ENCODE results near the gene NEMP1.

Gene NEMP1

DNA sequence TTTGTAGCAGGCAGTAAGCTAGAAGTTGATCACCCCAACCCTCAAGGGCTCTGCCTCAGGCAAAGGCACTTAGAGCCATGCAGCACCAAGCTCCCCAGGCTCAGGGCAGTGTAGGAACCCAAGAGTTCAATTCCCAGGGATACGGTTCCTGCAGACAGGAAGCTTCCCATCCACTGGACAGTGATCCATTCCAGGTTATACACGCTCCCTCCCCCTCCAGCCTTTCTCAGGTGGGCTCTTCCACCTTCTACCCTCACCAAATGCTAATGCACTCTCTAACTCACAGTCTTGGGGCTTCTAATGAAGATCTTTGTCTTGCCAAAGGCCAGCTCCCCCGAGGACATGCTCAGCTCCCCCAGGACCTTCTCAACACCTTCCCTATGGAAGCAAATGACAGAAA, 41.3 kb downstream of the NEMP1 start:
- TF ChIP-seq, protein P1, sequence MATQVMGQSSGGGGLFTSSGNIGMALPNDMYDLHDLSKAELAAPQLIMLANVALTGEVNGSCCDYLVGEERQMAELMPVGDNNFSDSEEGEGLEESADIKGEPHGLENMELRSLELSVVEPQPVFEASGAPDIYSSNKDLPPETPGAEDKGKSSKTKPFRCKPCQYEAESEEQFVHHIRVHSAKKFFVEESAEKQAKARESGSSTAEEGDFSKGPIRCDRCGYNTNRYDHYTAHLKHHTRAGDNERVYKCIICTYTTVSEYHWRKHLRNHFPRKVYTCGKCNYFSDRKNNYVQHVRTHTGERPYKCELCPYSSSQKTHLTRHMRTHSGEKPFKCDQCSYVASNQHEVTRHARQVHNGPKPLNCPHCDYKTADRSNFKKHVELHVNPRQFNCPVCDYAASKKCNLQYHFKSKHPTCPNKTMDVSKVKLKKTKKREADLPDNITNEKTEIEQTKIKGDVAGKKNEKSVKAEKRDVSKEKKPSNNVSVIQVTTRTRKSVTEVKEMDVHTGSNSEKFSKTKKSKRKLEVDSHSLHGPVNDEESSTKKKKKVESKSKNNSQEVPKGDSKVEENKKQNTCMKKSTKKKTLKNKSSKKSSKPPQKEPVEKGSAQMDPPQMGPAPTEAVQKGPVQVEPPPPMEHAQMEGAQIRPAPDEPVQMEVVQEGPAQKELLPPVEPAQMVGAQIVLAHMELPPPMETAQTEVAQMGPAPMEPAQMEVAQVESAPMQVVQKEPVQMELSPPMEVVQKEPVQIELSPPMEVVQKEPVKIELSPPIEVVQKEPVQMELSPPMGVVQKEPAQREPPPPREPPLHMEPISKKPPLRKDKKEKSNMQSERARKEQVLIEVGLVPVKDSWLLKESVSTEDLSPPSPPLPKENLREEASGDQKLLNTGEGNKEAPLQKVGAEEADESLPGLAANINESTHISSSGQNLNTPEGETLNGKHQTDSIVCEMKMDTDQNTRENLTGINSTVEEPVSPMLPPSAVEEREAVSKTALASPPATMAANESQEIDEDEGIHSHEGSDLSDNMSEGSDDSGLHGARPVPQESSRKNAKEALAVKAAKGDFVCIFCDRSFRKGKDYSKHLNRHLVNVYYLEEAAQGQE (IDR thresholded peaks at IDR 0.05; ENCODE audit: low read depth), result no peak
- TF ChIP-seq EGR1 (IDR thresholded peaks at IDR 0.05) (no peak), YY1 (IDR thresholded peaks at IDR 0.05; ENCODE audit: low read depth) (no peak), CEBPB (IDR thresholded peaks at IDR 0.05) (no peak), TAF1 (IDR thresholded peaks at IDR 0.05; ENCODE audit: low read depth) (no peak), NFIC (IDR thresholded peaks at IDR 0.05) (no peak), FOXM1 (IDR thresholded peaks at IDR 0.05; ENCODE audit: borderline replicate concordance, low read depth) (no peak), TCF12 (IDR thresholded peaks at IDR 0.05; ENCODE audit: low read depth) (no peak)
- TF ChIP-seq, protein P2, sequence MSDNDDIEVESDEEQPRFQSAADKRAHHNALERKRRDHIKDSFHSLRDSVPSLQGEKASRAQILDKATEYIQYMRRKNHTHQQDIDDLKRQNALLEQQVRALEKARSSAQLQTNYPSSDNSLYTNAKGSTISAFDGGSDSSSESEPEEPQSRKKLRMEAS (IDR thresholded peaks at IDR 0.05), result no peak

DNA sequence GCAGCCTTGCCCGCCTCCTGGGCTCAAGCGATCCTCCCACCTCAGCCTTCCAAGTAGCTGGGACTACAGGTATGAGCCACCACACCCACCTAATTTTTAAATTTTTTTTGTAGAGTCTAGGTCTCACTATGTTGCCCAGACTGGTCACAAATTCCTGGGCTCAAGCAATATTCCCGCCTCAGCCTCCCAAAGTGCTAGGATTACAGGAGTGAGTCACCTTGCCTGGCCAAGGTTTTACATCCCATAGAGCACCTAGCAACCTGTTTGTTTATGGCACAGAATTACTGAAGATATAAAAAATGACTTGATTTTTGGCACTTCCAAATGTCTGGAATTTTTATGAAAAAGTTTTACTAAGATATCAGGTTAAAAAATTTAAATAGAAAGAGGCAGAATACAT, 45.2 kb downstream of the NEMP1 start:
- TF ChIP-seq, protein P1 (IDR thresholded peaks at IDR 0.05; ENCODE audit: low read depth), result no peak
- TF ChIP-seq CREB1 (IDR thresholded peaks at IDR 0.05; ENCODE audit: low read depth) (no peak), FOXM1 (IDR thresholded peaks at IDR 0.05; ENCODE audit: borderline replicate concordance, low read depth) (no peak), RAD21 (IDR thresholded peaks at IDR 0.05; ENCODE audit: low read depth) (no peak), TEAD4 (IDR thresholded peaks at IDR 0.05) (no peak), TAF1 (IDR thresholded peaks at IDR 0.05; ENCODE audit: low read depth) (no peak)
- TF ChIP-seq, protein P3, sequence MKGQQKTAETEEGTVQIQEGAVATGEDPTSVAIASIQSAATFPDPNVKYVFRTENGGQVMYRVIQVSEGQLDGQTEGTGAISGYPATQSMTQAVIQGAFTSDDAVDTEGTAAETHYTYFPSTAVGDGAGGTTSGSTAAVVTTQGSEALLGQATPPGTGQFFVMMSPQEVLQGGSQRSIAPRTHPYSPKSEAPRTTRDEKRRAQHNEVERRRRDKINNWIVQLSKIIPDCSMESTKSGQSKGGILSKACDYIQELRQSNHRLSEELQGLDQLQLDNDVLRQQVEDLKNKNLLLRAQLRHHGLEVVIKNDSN (IDR thresholded peaks at IDR 0.05), result no peak
- TF ChIP-seq, protein P2 (IDR thresholded peaks at IDR 0.05), result no peak

DNA sequence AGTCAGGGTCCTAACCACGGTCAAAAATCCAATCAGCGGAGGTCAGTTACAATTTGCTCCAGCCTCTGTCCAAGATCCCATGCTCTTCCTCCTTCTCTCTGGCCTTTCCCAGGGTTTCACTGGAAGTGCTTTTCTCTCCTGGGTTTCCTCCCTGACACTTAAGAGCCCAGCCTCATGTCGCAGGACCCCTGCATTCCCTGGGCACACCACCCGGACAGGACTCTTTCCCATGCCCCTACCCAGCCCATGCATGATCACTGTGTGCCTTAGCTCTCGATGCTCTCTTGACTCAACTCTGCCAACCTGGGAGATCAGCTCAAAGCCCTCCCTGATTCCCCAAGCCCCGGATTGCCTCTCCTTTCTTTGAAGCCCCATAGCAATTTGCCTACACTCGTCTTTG, 46.8 kb downstream of the NEMP1 start:
- TF ChIP-seq ZBTB7A (IDR thresholded peaks at IDR 0.05; ENCODE audit: low read depth) (no peak), EGR1 (IDR thresholded peaks at IDR 0.05) (no peak), NFIC (IDR thresholded peaks at IDR 0.05) (no peak), TAF1 (IDR thresholded peaks at IDR 0.05; ENCODE audit: low read depth) (no peak), FOXM1 (IDR thresholded peaks at IDR 0.05; ENCODE audit: borderline replicate concordance, low read depth) (no peak), YY1 (IDR thresholded peaks at IDR 0.05; ENCODE audit: low read depth) (no peak), CEBPB (IDR thresholded peaks at IDR 0.05) (no peak), RAD21 (IDR thresholded peaks at IDR 0.05; ENCODE audit: low read depth) (no peak), CREB1 (IDR thresholded peaks at IDR 0.05; ENCODE audit: low read depth) (no peak), TEAD4 (IDR thresholded peaks at IDR 0.05) (no peak), TCF12 (IDR thresholded peaks at IDR 0.05; ENCODE audit: low read depth) (no peak), EP300 (IDR thresholded peaks at IDR 0.05; ENCODE audit: borderline replicate concordance) (no peak)
- TF ChIP-seq, protein P2 (IDR thresholded peaks at IDR 0.05), result no peak
- TF ChIP-seq, protein P1 (IDR thresholded peaks at IDR 0.05; ENCODE audit: low read depth), result no peak
- TF ChIP-seq, protein P3 (IDR thresholded peaks at IDR 0.05), result no peak

DNA sequence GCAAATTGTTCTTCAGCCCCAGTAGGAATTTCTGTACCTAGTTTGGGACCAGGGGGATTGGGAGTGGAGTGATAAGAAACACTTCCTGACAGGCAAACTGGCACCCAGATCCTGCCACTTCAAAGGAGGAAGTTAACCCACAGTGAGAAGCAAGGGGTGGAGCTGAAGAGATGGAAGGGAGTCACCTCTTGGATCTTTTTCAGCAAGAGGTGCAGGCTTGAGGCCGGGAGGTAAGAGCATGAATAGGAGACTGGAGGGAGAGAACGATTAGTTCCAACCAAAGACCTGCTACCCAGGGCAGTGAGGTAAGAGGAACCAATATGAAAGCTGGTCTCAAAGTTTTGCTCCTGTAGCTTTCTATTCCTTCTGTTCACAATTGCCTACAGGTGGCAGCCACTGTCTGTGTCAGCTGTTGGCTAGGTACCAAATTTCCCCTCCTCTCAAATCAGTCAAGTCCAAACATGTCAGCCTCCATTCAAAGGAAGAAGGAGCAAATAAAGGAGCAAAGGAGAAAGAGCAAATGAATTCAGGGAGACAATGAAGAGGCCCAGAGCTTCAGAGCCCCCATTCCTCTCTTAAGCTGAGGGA, 47.4 kb downstream of the NEMP1 start:
- TF ChIP-seq RAD21 (IDR thresholded peaks at IDR 0.05; ENCODE audit: low read depth), result 0 out of 2 replicates have a peak, but pooled peaks have one; percentile 22
- TF ChIP-seq, protein P3 (IDR thresholded peaks at IDR 0.05), result no peak
- TF ChIP-seq YY1 (IDR thresholded peaks at IDR 0.05; ENCODE audit: low read depth), result no peak
- TF ChIP-seq EP300 (IDR thresholded peaks at IDR 0.05; ENCODE audit: borderline replicate concordance), result no peak

All from Ishikawa (cell line).